Neural progenitor cell (in vitro differentiated cells): Measurements from ENCODE around the gene WDHD1. TPM values are rescaled to one million over a fixed set of nuclear protein-coding genes. Genes with fewer than 3 reads are reported as not detected.

Source experiments
- DNase-seq: peaks from one replicate; pipeline ENCODE4 v3.0.0-alpha.2; 2016; ENCODE audit warnings: low spot score
- H2AFZ ChIP-seq: fragments of 200-600 bp; sonication (generic); replicated peaks from 2 replicates; pipeline ENCODE4 v1.6.1; 2016; ENCODE audit warnings: antibody characterized with exemption
- H3F3A ChIP-seq: fragments of 200-600 bp; sonication (generic); 2 replicates; pipeline ENCODE4 v1.6.1; 2016; ENCODE audit warnings: antibody characterized with exemption, low read depth
- H3K27ac ChIP-seq: fragments of 200-600 bp; sonication (generic); 2 replicates; pipeline ENCODE4 v1.5.1; 2016; ENCODE audit warnings: mild to moderate bottlenecking
- H3K27me3 ChIP-seq: fragments of 200-600 bp; sonication (generic); 2 replicates; pipeline ENCODE4 v1.6.1; 2016; ENCODE audit warnings: mild to moderate bottlenecking, moderate library complexity
- H3K36me3 ChIP-seq: fragments of 200-600 bp; sonication (generic); 2 replicates; pipeline ENCODE4 v1.5.1; 2016
- H3K4me1 ChIP-seq: fragments of 200-600 bp; sonication (generic); 2 replicates; pipeline ENCODE4 v1.6.1; 2016; ENCODE audit warnings: mixed run types
- H3K4me2 ChIP-seq: fragments of 200-600 bp; sonication (generic); 2 replicates; pipeline ENCODE4 v1.6.1; 2016
- H3K4me3 ChIP-seq: fragments of 200-600 bp; sonication (generic); 2 replicates; pipeline ENCODE4 v1.5.1; 2016
- H3K79me2 ChIP-seq: fragments of 200-600 bp; sonication (generic); 2 replicates; pipeline ENCODE4 v1.6.1; 2016; ENCODE audit warnings: low read depth
- H3K9ac ChIP-seq: fragments of 200-600 bp; sonication (generic); 2 replicates; pipeline ENCODE4 v1.6.1; 2016
- H3K9me3 ChIP-seq: fragments of 200-600 bp; sonication (generic); 2 replicates; pipeline ENCODE4 v1.5.1; 2016; ENCODE audit warnings: low read depth
- H4K20me1 ChIP-seq: fragments of 200-600 bp; sonication (generic); 2 replicates; pipeline ENCODE4 v1.6.1; 2016; ENCODE audit warnings: low read depth
- H3K27ac Mint-ChIP-seq: 3 replicates; pipeline ENCODE4 v1.8.0; 2021; ENCODE audit warnings: mixed read lengths
- H3K27me3 Mint-ChIP-seq: 2 replicates; pipeline ENCODE4 v1.8.0; 2022; ENCODE audit warnings: low read depth, mild to moderate bottlenecking, inconsistent platforms, moderate library complexity, mixed read lengths; ENCODE audit not compliant: insufficient read depth
- H3K36me3 Mint-ChIP-seq: 3 replicates; pipeline ENCODE4 v1.8.0; 2021; ENCODE audit warnings: mixed read lengths
- H3K4me1 Mint-ChIP-seq: 3 replicates; pipeline ENCODE4 v1.8.0; 2021; ENCODE audit warnings: mixed read lengths
- H3K4me3 Mint-ChIP-seq: 3 replicates; pipeline ENCODE4 v1.8.0; 2021; ENCODE audit warnings: mild to moderate bottlenecking, moderate library complexity, mixed read lengths
- H3K9me3 Mint-ChIP-seq: 3 replicates; pipeline ENCODE4 v1.8.0; 2020; ENCODE audit warnings: mixed read lengths
- CTCF ChIP-seq: fragments of 200-600 bp; sonication (generic); IDR thresholded peaks from 2 replicates; pipeline ENCODE4 v1.5.1; 2017; ENCODE audit warnings: antibody characterized with exemption, mild to moderate bottlenecking
- EZH2 ChIP-seq: fragments of 200-600 bp; sonication (generic); IDR thresholded peaks from 2 replicates; pipeline ENCODE4 v1.6.1; 2017; ENCODE audit warnings: antibody characterized with exemption, mild to moderate bottlenecking, moderate library complexity
- EZH2phosphoT487 ChIP-seq: fragments of 200-600 bp; sonication (generic); IDR thresholded peaks from 2 replicates; pipeline ENCODE4 v1.6.1; 2017; ENCODE audit warnings: antibody characterized with exemption
- total RNA-seq: library from RNA; depleted of rRNA; stranded (reverse); fragments of >200 nt; gene quantifications from 2 replicates; pipeline ENCODE4 v1.2.3, GENCODE V29; 2015; ENCODE audit warnings: low replicate concordance

Gene WDHD1
- total RNA-seq, 1 donor from 2014 or later: 82.0 TPM

- no peaks in the 10 kb centered on the region for H3K27me3 ChIP-seq
- H3K79me2 ChIP-seq: no peaks in the 10 kb centered on the region
- no peaks in the 10 kb centered on the region for H3K9me3 ChIP-seq
- TF ChIP-seq CTCF (no peak), EZH2 (no peak), EZH2phosphoT487 (no peak)
- DNase-seq: no peak
- H3K27ac Mint-ChIP-seq: no peak overlapping the region
- H3K4me1 ChIP-seq: no peaks in the 10 kb centered on the region
- H3K36me3 ChIP-seq: peaks cover 4% of the 10 kb centered on the region
- no peak overlapping the region for H3K4me3 ChIP-seq
- peaks cover 6% of the 10 kb centered on the region for H3K4me1 Mint-ChIP-seq
- H3K4me3 Mint-ChIP-seq: no peak overlapping the region
- peaks cover 8% of the 10 kb centered on the region for H3K9me3 Mint-ChIP-seq
- no peak overlapping the region for H3K27ac ChIP-seq
- H3K4me2 ChIP-seq: no peak overlapping the region
- peaks cover 42% of the 10 kb centered on the region for H3K36me3 Mint-ChIP-seq
- no peaks in the 10 kb centered on the region for H3K27me3 Mint-ChIP-seq
- H2AFZ ChIP-seq: no peak overlapping the region
- no peaks in the 10 kb centered on the region for H3F3A ChIP-seq
- H3K9ac ChIP-seq: no peak overlapping the region
- no peaks in the 10 kb centered on the region for H4K20me1 ChIP-seq
Measured at GRCh38 chr14:54947230-54947629, 79.7 kb downstream of the WDHD1 start.

GRCh38 chr14:54946500-54946899, 80.4 kb downstream of the WDHD1 start:
- H3K36me3 Mint-ChIP-seq: peaks cover 42% of the 10 kb centered on the region
- no peak overlapping the region for H3K4me3 Mint-ChIP-seq

GRCh38 chr14:54944737-54945391, 82.0 kb downstream of the WDHD1 start:
- H3K9me3 Mint-ChIP-seq: peaks cover 6% of the 10 kb centered on the region
- H3K4me1 Mint-ChIP-seq: peaks cover 6% of the 10 kb centered on the region
- H3F3A ChIP-seq: no peaks in the 10 kb centered on the region
- H3K27me3 ChIP-seq: no peaks in the 10 kb centered on the region
- H3K27ac ChIP-seq: no peak overlapping the region
- no peak overlapping the region for H2AFZ ChIP-seq
- no peaks in the 10 kb centered on the region for H3K4me1 ChIP-seq
- no peaks in the 10 kb centered on the region for H3K9me3 ChIP-seq
- DNase-seq: no peak
- H3K27me3 Mint-ChIP-seq: no peaks in the 10 kb centered on the region
- peak overlapping the region; percentile 85 for H3K27ac Mint-ChIP-seq
- H3K4me2 ChIP-seq: no peak overlapping the region
- no peak overlapping the region for H3K9ac ChIP-seq
- H3K36me3 Mint-ChIP-seq: peaks cover 36% of the 10 kb centered on the region
- H3K4me3 ChIP-seq: no peak overlapping the region
- H3K79me2 ChIP-seq: no peaks in the 10 kb centered on the region
- TF ChIP-seq EZH2 (no peak), EZH2phosphoT487 (no peak), CTCF (no peak)
- no peak overlapping the region for H3K4me3 Mint-ChIP-seq
- H3K36me3 ChIP-seq: peaks cover 6% of the 10 kb centered on the region
- no peaks in the 10 kb centered on the region for H4K20me1 ChIP-seq

More at GRCh38 chr14:54946500-54946899, 80.4 kb downstream of the WDHD1 start:
- no peak overlapping the region for H2AFZ ChIP-seq
- peaks cover 6% of the 10 kb centered on the region for H3K4me1 Mint-ChIP-seq
- no peak overlapping the region for H3K9ac ChIP-seq
- DNase-seq: no peak
- H3K79me2 ChIP-seq: no peaks in the 10 kb centered on the region
- H3F3A ChIP-seq: no peaks in the 10 kb centered on the region
- H3K27ac Mint-ChIP-seq: no peak overlapping the region
- H3K27me3 ChIP-seq: no peaks in the 10 kb centered on the region
- H3K4me2 ChIP-seq: no peak overlapping the region
- H3K27me3 Mint-ChIP-seq: no peaks in the 10 kb centered on the region
- peaks cover 8% of the 10 kb centered on the region for H3K9me3 Mint-ChIP-seq
- H3K36me3 ChIP-seq: peaks cover 4% of the 10 kb centered on the region
- H3K27ac ChIP-seq: no peak overlapping the region
- H3K9me3 ChIP-seq: no peaks in the 10 kb centered on the region
- no peaks in the 10 kb centered on the region for H4K20me1 ChIP-seq
- no peaks in the 10 kb centered on the region for H3K4me1 ChIP-seq
- no peak overlapping the region for H3K4me3 ChIP-seq
- TF ChIP-seq EZH2phosphoT487 (no peak), EZH2 (no peak), CTCF (no peak)
